Smooth muscle cell (in vitro differentiated cells): ENCODE results near the gene IMMP2L. TPM values are rescaled to one million over a fixed set of nuclear protein-coding genes. Genes with fewer than 3 reads are reported as not detected.

Experiments used
- DNase-seq: peaks from one replicate; lab custom pipeline; 2025; ENCODE audit not compliant: unreplicated experiment; lab: John Stamatoyannopoulos, UW
- H2AFZ ChIP-seq: fragments of 200-600 bp; sonication (generic); 2 replicates; pipeline ENCODE4 v1.6.0; 2016; ENCODE audit warnings: antibody characterized with exemption, low read depth, mild to moderate bottlenecking
- H3F3A ChIP-seq: fragments of 200-600 bp; sonication (generic); 2 replicates; pipeline ENCODE4 v1.6.0; 2017; ENCODE audit warnings: antibody characterized with exemption, low read depth
- H3K27ac ChIP-seq: fragments of 200-600 bp; sonication (generic); 2 replicates; pipeline ENCODE4 v1.5.1; 2016; ENCODE audit warnings: low read depth, mild to moderate bottlenecking
- H3K27me3 ChIP-seq: fragments of 200-600 bp; sonication (generic); 2 replicates; pipeline ENCODE4 v1.6.1; 2016; ENCODE audit warnings: low read depth, mild to moderate bottlenecking
- H3K36me3 ChIP-seq: fragments of 200-600 bp; sonication (generic); 2 replicates; pipeline ENCODE4 v1.5.1; 2016; ENCODE audit warnings: low read depth
- H3K4me1 ChIP-seq: fragments of 200-600 bp; sonication (generic); 2 replicates; pipeline ENCODE4 v1.5.1; 2016; ENCODE audit warnings: low read depth
- H3K4me2 ChIP-seq: fragments of 200-600 bp; sonication (generic); 2 replicates; pipeline ENCODE4 v1.6.0; 2016; ENCODE audit warnings: mild to moderate bottlenecking
- H3K4me3 ChIP-seq: fragments of 200-600 bp; sonication (generic); 2 replicates; pipeline ENCODE4 v1.5.1; 2016; ENCODE audit warnings: mild to moderate bottlenecking
- H3K79me2 ChIP-seq: fragments of 200-600 bp; sonication (generic); 2 replicates; pipeline ENCODE4 v1.6.0; 2016; ENCODE audit warnings: low read depth, mild to moderate bottlenecking
- H3K9ac ChIP-seq: fragments of 200-600 bp; sonication (generic); 2 replicates; pipeline ENCODE4 v1.6.0; 2016; ENCODE audit warnings: low read depth
- H3K9me3 ChIP-seq: fragments of 200-600 bp; sonication (generic); replicated peaks from 2 replicates; pipeline ENCODE4 v1.5.1; 2016; ENCODE audit warnings: low read depth
- H4K20me1 ChIP-seq: fragments of 200-600 bp; sonication (generic); 2 replicates; pipeline ENCODE4 v1.6.0; 2016; ENCODE audit warnings: low read depth
- CTCF ChIP-seq: fragments of 200-600 bp; sonication (generic); IDR thresholded peaks from 2 replicates; pipeline ENCODE4 v1.5.1; 2017; ENCODE audit warnings: borderline replicate concordance, mild to moderate bottlenecking, antibody characterized with exemption; ENCODE audit not compliant: insufficient read depth, poor library complexity, severe bottlenecking
- WGBS: methylation state at CpG from one replicate; pipeline ENCODE4 v1.1.7; 2016; ENCODE audit warnings: low lambda C conversion rate; 5-methylcytosine and 5-hydroxymethylcytosine counted together
- polyA plus RNA-seq: library from polyadenylated mRNA; unstranded; fragments of >200 nt; fragmentation: Nextera tagmentation; extraction: Ambion mirVana; gene quantifications from 2 replicates; pipeline ENCODE4 v1.2.1, GENCODE V29; 2016
- total RNA-seq: library from RNA; depleted of rRNA; stranded (reverse); fragments of >200 nt; gene quantifications from 2 replicates; pipeline ENCODE4 v1.2.3, GENCODE V29; 2014

IMMP2L gene
- total and polyA plus RNA-seq, 2 experiments from 2014 or later: 10.9 to 11.1 TPM

- Histone ChIP-seq H2AFZ (no peak overlapping the region), H3K9ac (no peak overlapping the region), H3F3A (no peaks in the 10 kb centered on the region), H3K27me3 (no peaks in the 10 kb centered on the region), H3K4me2 (no peak overlapping the region), H3K9me3 (no peaks in the 10 kb centered on the region), H3K4me1 (no peaks in the 10 kb centered on the region), H4K20me1 (no peaks in the 10 kb centered on the region), H3K27ac (no peak overlapping the region), H3K79me2 (no peaks in the 10 kb centered on the region), H3K4me3 (no peak overlapping the region), H3K36me3 (no peaks in the 10 kb centered on the region)
- TF ChIP-seq CTCF: no peak
- WGBS: 69% methylated on average over 2 of the region's 2 CpGs
- DNase-seq: no peak
These were observed 494.6 kb downstream of the IMMP2L start for GRCh38 chr7:111067682-111068081.

GRCh38 chr7:111067251-111067650 is 495.0 kb downstream of the IMMP2L start:
- Histone ChIP-seq H3K27me3 (no peaks in the 10 kb centered on the region), H3K36me3 (no peaks in the 10 kb centered on the region), H2AFZ (no peak overlapping the region), H3K4me3 (no peak overlapping the region), H3K27ac (no peak overlapping the region), H3F3A (no peaks in the 10 kb centered on the region), H4K20me1 (no peaks in the 10 kb centered on the region), H3K9ac (no peak overlapping the region), H3K9me3 (no peaks in the 10 kb centered on the region), H3K79me2 (no peaks in the 10 kb centered on the region), H3K4me2 (no peak overlapping the region), H3K4me1 (no peaks in the 10 kb centered on the region)
- WGBS: 94% methylated on average over 4 of the region's 4 CpGs
- TF ChIP-seq CTCF: no peak
- no peak for DNase-seq

- no peaks in the 10 kb centered on the region for H3K4me1 ChIP-seq
- no peak overlapping the region for H3K4me3 ChIP-seq
- H3F3A ChIP-seq: no peaks in the 10 kb centered on the region
- H3K9me3 ChIP-seq: no peaks in the 10 kb centered on the region
- DNase-seq: no peak
- no peaks in the 10 kb centered on the region for H3K36me3 ChIP-seq
- no peaks in the 10 kb centered on the region for H3K79me2 ChIP-seq
- no peak overlapping the region for H3K9ac ChIP-seq
- H4K20me1 ChIP-seq: no peaks in the 10 kb centered on the region
- H3K27ac ChIP-seq: no peak overlapping the region
- H2AFZ ChIP-seq: no peak overlapping the region
- H3K27me3 ChIP-seq: no peaks in the 10 kb centered on the region
- no peak for TF ChIP-seq CTCF
- no peak overlapping the region for H3K4me2 ChIP-seq
- 95% methylated on average over 1 of the region's 1 CpG for WGBS
These were observed 499.1 kb downstream of the IMMP2L start for GRCh38 chr7:111063166-111063565.

- H3K9ac ChIP-seq: no peak overlapping the region
- H4K20me1 ChIP-seq: no peaks in the 10 kb centered on the region
- no peak for TF ChIP-seq CTCF
- no peak overlapping the region for H3K27ac ChIP-seq
- H2AFZ ChIP-seq: no peak overlapping the region
- H3K4me1 ChIP-seq: no peaks in the 10 kb centered on the region
- no peaks in the 10 kb centered on the region for H3K27me3 ChIP-seq
- no peaks in the 10 kb centered on the region for H3K9me3 ChIP-seq
- DNase-seq: no peak
- no peaks in the 10 kb centered on the region for H3K79me2 ChIP-seq
- H3K4me3 ChIP-seq: no peak overlapping the region
- no peaks in the 10 kb centered on the region for H3K36me3 ChIP-seq
- H3K4me2 ChIP-seq: no peak overlapping the region
- H3F3A ChIP-seq: no peaks in the 10 kb centered on the region
These were observed 502.5 kb downstream of the IMMP2L start for GRCh38 chr7:111059833-111060232.
